RWPE2 (cell line): Measurements from ENCODE around the gene TMEM11.

Experiments
- ATAC-seq: fragments of 200-7000 bp; cut with Tn5 transposase; 3 replicates; pipeline ENCODE4 v1.9.1; 2021; ENCODE audit warnings: low read depth
- DNase-seq: peaks from one replicate; pipeline ENCODE4 v3.0.0-alpha.2; 2020; ENCODE audit warnings: low spot score
- H3K27ac ChIP-seq: fragments of 450-650 bp; 2 replicates; pipeline ENCODE4 v1.5.1; 2017; ENCODE audit warnings: mild to moderate bottlenecking; ENCODE audit not compliant: poor library complexity, severe bottlenecking
- H3K27me3 ChIP-seq: fragments of 250-450 bp; sonication (Bioruptor Pico); 2 replicates; pipeline ENCODE4 v1.5.1; 2021; ENCODE audit warnings: mild to moderate bottlenecking, moderate library complexity; ENCODE audit not compliant: insufficient read depth, poor library complexity, severe bottlenecking
- H3K36me3 ChIP-seq: fragments of 250-450 bp; sonication (Bioruptor Pico); 2 replicates; pipeline ENCODE4 v1.5.1; 2020; ENCODE audit warnings: low read depth, mild to moderate bottlenecking, moderate library complexity
- H3K4me1 ChIP-seq: fragments of 250-450 bp; sonication (Bioruptor Pico); 2 replicates; pipeline ENCODE4 v1.5.1; 2021; ENCODE audit warnings: mild to moderate bottlenecking, moderate library complexity; ENCODE audit not compliant: insufficient read depth, poor library complexity, severe bottlenecking
- H3K4me3 ChIP-seq: fragments of 250-450 bp; sonication (Bioruptor Pico); 2 replicates; pipeline ENCODE4 v1.5.1; 2021; ENCODE audit warnings: mild to moderate bottlenecking, moderate library complexity; ENCODE audit not compliant: severe bottlenecking
- H3K9me3 ChIP-seq: fragments of 250-450 bp; sonication (Bioruptor Pico); 2 replicates; pipeline ENCODE4 v1.5.1; 2021; ENCODE audit warnings: mild to moderate bottlenecking, moderate library complexity; ENCODE audit not compliant: severe bottlenecking
- TF ChIP-seq, protein P1 (sequence below): fragments of 450-650 bp; IDR thresholded peaks from one replicate; pipeline ENCODE4 v1.5.1; 2017; ENCODE audit warnings: mild to moderate bottlenecking, moderate library complexity; ENCODE audit not compliant: poor library complexity, severe bottlenecking

Gene TMEM11

GRCh38 chr17:21152731-21153130, 61.2 kb downstream of the TMEM11 start:
- TF ChIP-seq, protein P1, sequence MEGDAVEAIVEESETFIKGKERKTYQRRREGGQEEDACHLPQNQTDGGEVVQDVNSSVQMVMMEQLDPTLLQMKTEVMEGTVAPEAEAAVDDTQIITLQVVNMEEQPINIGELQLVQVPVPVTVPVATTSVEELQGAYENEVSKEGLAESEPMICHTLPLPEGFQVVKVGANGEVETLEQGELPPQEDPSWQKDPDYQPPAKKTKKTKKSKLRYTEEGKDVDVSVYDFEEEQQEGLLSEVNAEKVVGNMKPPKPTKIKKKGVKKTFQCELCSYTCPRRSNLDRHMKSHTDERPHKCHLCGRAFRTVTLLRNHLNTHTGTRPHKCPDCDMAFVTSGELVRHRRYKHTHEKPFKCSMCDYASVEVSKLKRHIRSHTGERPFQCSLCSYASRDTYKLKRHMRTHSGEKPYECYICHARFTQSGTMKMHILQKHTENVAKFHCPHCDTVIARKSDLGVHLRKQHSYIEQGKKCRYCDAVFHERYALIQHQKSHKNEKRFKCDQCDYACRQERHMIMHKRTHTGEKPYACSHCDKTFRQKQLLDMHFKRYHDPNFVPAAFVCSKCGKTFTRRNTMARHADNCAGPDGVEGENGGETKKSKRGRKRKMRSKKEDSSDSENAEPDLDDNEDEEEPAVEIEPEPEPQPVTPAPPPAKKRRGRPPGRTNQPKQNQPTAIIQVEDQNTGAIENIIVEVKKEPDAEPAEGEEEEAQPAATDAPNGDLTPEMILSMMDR: no peak
- no peaks in the 10 kb centered on the region for H3K9me3 ChIP-seq

GRCh38 chr17:21149621-21150020, 64.3 kb downstream of the TMEM11 start:
- TF ChIP-seq, protein P1: no peak
- ATAC-seq (no peak), DNase-seq (no peak)

More at GRCh38 chr17:21152731-21153130, 61.2 kb downstream of the TMEM11 start:
- no peak for ATAC-seq
- Histone ChIP-seq H3K4me1 (no peaks in the 10 kb centered on the region), H3K36me3 (no peaks in the 10 kb centered on the region), H3K27ac (no peak overlapping the region), H3K4me3 (no peak overlapping the region), H3K27me3 (no peaks in the 10 kb centered on the region)
- DNase-seq: no peak

More at GRCh38 chr17:21149621-21150020, 64.3 kb downstream of the TMEM11 start:
- Histone ChIP-seq H3K4me3 (no peak overlapping the region), H3K27ac (no peak overlapping the region), H3K27me3 (no peaks in the 10 kb centered on the region), H3K9me3 (no peaks in the 10 kb centered on the region), H3K36me3 (peaks cover 4% of the 10 kb centered on the region), H3K4me1 (no peaks in the 10 kb centered on the region)
